H1 (cell line): Measurements from ENCODE around the gene MMP11. TPM values are rescaled to one million over a fixed set of nuclear protein-coding genes. Genes with fewer than 3 reads are reported as not detected.

Experiments
- CEBPB ChIP-seq: IDR thresholded peaks from 2 replicates; pipeline ENCODE4 v1.6.1; 2012; ENCODE audit warnings: low read depth, low read length
- CHD7 ChIP-seq: fragments of 300-600 bp; sonication (generic); IDR thresholded peaks from 2 replicates; pipeline ENCODE4 v1.7.1; 2012; ENCODE audit warnings: low read length, moderate library complexity, mild to moderate bottlenecking, inconsistent platforms; ENCODE audit not compliant: insufficient replicate concordance
- EGR1 ChIP-seq: IDR thresholded peaks from 2 replicates; pipeline ENCODE4 v1.6.1; 2011; ENCODE audit warnings: low read depth, low read length, borderline replicate concordance
- JUN ChIP-seq: IDR thresholded peaks from 2 replicates; pipeline ENCODE4 v1.6.1; 2011; ENCODE audit warnings: low read depth, mild to moderate bottlenecking, improper control_type of control experiment, low read length
- MAFK ChIP-seq: IDR thresholded peaks from 2 replicates; pipeline ENCODE4 v1.6.1; 2012; ENCODE audit warnings: low read depth, mild to moderate bottlenecking, improper control_type of control experiment, low read length
- NRF1 ChIP-seq: IDR thresholded peaks from 2 replicates; pipeline ENCODE4 v1.6.1; 2011; ENCODE audit warnings: mild to moderate bottlenecking, low read depth, low read length, improper control_type of control experiment
- POLR2A ChIP-seq, 2 experiments: IDR thresholded peaks; 1 replicate in 1 of 2; 2 replicates in 1 of 2; pipeline ENCODE4 v1.6.1; 2011; ENCODE audit warnings: low read depth in 2 of 2, low read length in 2 of 2, mild to moderate bottlenecking in 2 of 2; ENCODE audit errors: control extremely low read depth in 1 of 2
- POU5F1 ChIP-seq: IDR thresholded peaks from 2 replicates; pipeline ENCODE4 v1.6.1; 2011; ENCODE audit warnings: low read depth, mild to moderate bottlenecking, low read length, moderate library complexity
- SP4 ChIP-seq: IDR thresholded peaks from 2 replicates; pipeline ENCODE4 v1.6.1; 2012; ENCODE audit warnings: low read length, inconsistent platforms
- SUZ12 ChIP-seq: fragments of 200-600 bp; sonication (generic); IDR thresholded peaks from 2 replicates; pipeline ENCODE4 v1.6.1; 2012; ENCODE audit warnings: mild to moderate bottlenecking, inconsistent platforms, low read length, moderate library complexity, mixed read lengths
- TBP ChIP-seq: IDR thresholded peaks from 2 replicates; pipeline ENCODE4 v1.6.1; 2011; ENCODE audit warnings: low read depth, low read length, improper control_type of control experiment
- TEAD4 ChIP-seq: IDR thresholded peaks from 2 replicates; pipeline ENCODE4 v1.6.1; 2012; ENCODE audit warnings: low read depth, low read length, inconsistent platforms, mixed read lengths
- polyA plus RNA-seq, 7 experiments: library from polyadenylated mRNA; depleted of rRNA in 3 of 7; stranded (reverse) in 5 of 7; unstranded in 2 of 7; fragments of >200 nt in 5 of 7; fragments of 200-250 nt in 2 of 7; gene quantifications; 1 replicate in 5 of 7; 2 replicates in 1 of 7; 4 replicates in 1 of 7; pipeline versions ENCODE4 v1.2.1 to v1.2.3, GENCODE V29; 2011 to 2013; ENCODE audit warnings: missing spikeins in 2 of 7, mixed read lengths in 2 of 7
- total RNA-seq: library from RNA; stranded (reverse); fragmentation: NEBNext Ultra II Directional; extraction: Animal tissue kit (Norgen Biotek cat#: 25700); gene quantifications from 2 replicates; pipeline ENCODE4 v1.2.1, GENCODE V29; 2021

Gene MMP11
- total and polyA plus RNA-seq, 2 of the 8 experiments (the other 6 are each of a cell fraction or from before 2014, with no cell fraction given): 10.2 to 18.3 TPM

DNA sequence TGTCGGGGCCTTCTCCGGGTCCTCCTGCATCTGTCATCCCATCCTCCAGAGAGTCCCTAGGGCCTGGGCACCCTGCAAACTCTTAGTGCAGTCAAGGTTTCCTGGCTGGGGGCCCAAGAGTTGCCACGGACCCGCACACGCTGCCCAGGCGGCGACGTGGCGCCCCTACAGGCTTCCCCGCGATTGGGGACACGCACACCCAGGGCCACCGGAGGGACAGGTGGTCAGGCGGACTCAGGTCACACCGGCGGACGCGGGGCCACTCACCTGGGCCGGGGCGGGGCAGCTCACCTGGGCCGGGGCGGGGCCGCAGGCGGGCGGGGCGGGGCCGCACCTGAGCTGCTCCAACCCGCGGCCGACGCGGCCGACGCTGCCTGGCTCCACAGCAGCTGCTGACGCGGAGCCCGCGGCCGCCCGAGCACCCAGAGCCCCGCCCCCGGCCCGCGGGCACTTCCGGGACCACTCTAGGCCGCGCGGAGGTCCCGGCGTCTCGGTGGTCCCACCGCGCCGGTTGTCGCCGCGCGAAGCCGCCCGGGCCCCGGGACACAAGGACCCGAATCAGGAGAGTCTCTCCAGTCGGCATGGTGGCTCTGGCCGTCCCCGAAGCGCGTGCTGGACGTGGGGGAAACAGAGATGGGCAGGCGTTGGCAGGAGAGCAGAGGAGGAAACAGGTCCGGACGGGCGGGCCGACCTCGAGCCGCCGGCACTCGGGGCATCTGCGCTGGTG is 21.8 kb upstream of the MMP11 start, which contains the start of gene ZNF70 (continued):
- TF ChIP-seq TEAD4 (no peak), SP4 (no peak), CEBPB (no peak), SUZ12 (no peak), MAFK (no peak), CHD7 (no peak), NRF1 (no peak), JUN (no peak), TBP (no peak), POLR2A (IDR thresholded peaks at IDR 0.05; ENCODE audit: control extremely low read depth in 1 of 2, low read depth in 2 of 2, low read length in 2 of 2) (peak in 1 of 2 experiments; percentile 73; a peak in 2 of 3 replicates), POU5F1 (no peak), EGR1 (peak; percentile 79; the same call in 1 of the 2 replicates)
